SH-SY5Y (cell line): Measurements from ENCODE around the gene SH3TC1.

Experiments
- GATA2 ChIP-seq: IDR thresholded peaks from 2 replicates; pipeline ENCODE4 v1.6.1; 2011; ENCODE audit warnings: mild to moderate bottlenecking, low read depth, low read length
- GATA3 ChIP-seq: IDR thresholded peaks from 2 replicates; pipeline ENCODE4 v1.6.1; 2011; ENCODE audit warnings: low read depth, mild to moderate bottlenecking, low read length, moderate library complexity

GRCh38 chr4:8280158-8280875 is 81.2 kb downstream of the SH3TC1 start:
- TF ChIP-seq GATA3 = no peak
- TF ChIP-seq GATA2 = no peak
